ENCODE results near the gene ABHD11. TPM values are rescaled to one million over a fixed set of nuclear protein-coding genes. Genes with fewer than 3 reads are reported as not detected.
"Not testable (repeated sequence)": the region's sequence is repeated elsewhere in the genome, so short reads cannot be mapped to it uniquely, and the experiment has no call there.

Gene ABHD11
- total RNA-seq, 1 experiment from 2014 or later, result 37.7 TPM

- no peak for DNase-seq (ENCODE audit: low spot score)
Measured at GRCh38 chr7:73742753-73743641, 4.4 kb upstream of the ABHD11 start.

DNA sequence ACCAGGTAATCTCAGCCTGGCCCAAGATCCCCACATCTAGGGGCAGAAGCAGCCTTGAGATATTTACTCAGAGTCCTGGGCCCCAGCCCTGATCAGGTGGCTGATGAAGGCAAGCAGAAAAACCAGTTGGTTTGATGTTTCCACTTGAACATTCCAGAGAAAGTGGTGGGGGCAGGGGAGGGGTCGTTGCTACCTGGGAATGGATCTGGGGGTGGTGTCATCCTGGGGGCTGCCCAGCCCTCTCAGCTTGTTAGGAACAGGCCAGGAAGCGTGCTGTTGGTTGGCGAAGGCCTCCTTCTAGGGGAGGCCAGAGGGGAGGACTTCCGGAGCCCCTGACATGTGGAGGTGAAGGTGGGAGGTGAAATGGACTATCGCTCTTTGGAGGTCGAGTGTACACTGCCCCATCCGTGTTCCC, 3.7 kb upstream of the ABHD11 start:
- no peak for DNase-seq (ENCODE audit: low spot score)

DNA sequence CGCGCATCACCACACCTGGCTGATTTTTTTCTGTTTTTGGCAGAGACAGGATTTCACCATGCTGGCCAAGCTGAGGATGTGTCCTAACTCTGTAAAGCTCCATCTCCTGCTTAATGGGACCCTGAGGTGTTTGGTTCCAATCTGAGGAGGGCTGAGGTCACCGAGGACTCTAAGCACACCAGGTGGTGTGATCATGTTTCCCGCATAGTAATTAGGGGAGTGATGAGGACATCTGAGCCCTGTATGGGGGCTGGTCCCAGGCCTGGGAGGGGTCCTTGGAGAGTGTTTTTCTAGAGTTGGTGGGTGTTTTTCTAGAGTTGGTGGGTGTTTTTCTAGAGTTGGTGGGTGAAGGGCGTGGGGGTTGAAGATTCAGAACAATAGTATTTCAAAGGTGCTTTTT, 3.0 kb upstream of the ABHD11 start:
- DNase-seq (ENCODE audit: low spot score), result no peak

GRCh38 chr7:73740771-73741170, 2.2 kb upstream of the ABHD11 start:
- no peak for DNase-seq (ENCODE audit: low spot score)

DNA sequence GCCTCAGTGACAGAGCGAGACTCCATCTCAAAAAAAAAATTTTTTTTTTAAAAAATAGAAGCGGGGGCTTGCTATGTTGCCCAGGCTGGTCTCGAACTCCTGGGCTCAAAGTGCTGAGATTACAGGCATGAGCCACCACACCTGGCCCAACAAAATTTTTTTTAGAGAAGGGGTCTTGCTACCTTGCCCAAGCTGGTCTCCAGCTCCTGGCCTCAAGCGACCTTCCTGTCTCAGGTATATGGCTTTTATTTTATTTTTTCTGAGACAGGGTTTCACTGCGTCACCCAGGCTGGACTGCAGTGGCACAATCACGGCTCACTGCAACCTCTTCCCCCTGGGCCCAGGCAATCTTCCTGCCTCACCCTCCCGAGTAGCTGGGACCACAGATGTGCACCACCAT, 1.6 kb upstream of the ABHD11 start:
- no peak for DNase-seq (ENCODE audit: low spot score)

DNA sequence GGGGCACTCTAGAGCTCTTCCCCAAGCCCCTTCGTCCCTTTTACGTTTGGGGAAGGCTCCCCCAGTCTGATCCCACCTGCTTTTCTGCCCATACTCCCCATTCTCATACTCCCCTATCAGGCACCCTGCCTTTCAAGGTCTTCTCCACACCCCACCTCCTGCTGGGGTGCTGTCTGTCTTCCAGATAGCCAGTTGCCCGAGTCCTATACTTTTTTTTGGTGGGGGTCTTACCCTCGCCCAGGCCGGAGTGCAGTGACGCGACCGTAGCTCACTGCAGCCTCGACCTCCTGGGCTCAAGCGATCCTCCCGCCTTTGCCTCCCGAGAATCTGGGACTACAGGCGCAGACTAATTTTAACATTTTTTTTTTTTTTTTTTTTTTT, 775 bp upstream of the ABHD11 start:
- no peak for DNase-seq (ENCODE audit: low spot score)

DNA sequence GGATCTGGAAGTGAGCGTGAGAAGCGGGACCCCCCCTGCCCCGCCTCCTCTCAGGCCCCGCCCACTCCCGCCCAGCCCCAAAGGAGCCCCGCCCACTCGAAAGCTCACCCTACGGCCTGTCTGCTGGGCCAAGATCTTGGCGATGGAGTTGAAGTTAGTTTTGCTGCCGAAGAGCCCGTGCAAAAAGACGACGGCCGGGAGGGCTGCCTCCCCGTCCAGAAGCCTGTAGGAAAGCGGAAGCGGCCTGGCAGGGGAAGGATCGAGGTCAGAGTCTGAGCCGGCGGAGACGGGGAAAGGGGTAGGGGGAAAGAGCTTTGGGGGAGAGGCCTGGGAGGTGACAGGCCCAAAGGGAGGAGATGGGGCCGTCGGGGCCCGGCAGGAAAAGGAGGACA, 386 bp downstream of the ABHD11 start:
- DNase-seq (ENCODE audit: low spot score), result no peak

- no peak for DNase-seq (ENCODE audit: low spot score)
Measured at GRCh38 chr7:73737491-73738219, 947 bp downstream of the ABHD11 start.

DNA sequence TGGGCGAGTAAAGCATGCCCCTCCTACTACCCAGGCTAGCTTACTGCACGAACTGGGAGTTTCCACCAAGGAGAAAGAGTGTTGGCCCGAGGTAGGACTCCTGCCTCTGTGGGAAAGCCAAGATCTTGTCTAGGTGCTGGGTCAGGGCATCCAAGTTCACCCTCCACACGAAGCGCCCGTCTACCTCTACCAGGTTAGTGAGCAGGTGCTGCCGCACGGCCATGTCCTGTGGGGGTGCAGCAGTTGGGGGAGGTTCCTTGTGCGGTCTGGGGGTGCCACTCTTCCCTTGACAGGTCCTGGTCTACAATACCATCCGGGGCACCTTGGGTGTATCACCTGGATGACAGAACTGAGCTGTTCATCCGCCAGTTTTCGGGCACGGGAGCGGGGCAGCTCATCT, 1.7 kb downstream of the ABHD11 start:
- DNase-seq (ENCODE audit: low spot score), result no peak

DNA sequence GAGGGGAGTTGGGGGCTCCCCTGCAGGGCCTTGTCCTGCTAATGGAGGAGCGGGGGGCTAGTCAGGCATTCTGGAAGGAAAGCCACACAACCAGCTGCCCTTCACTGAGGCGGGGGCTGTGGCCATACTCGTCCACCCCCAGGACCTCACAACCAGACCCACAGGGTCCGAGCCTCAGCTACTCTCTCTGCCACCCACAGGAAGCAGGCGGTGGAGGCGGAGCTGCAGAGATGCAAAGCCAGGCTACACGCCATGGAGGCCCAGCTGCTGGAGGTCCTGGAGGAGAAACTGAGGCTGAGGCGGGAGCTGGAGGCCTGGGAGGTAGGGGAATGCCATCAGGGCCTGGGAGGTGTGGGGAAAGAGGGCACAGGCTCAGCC, 3.1 kb downstream of the ABHD11 start:
- no peak for DNase-seq (ENCODE audit: low spot score)

- DNase-seq (ENCODE audit: low spot score), result peak; percentile 98
Measured at GRCh38 chr7:73734619-73735527, 3.7 kb downstream of the ABHD11 start.

GRCh38 chr7:73732397-73732796, 6.2 kb downstream of the ABHD11 start:
- no peak for DNase-seq (ENCODE audit: low spot score)

DNA sequence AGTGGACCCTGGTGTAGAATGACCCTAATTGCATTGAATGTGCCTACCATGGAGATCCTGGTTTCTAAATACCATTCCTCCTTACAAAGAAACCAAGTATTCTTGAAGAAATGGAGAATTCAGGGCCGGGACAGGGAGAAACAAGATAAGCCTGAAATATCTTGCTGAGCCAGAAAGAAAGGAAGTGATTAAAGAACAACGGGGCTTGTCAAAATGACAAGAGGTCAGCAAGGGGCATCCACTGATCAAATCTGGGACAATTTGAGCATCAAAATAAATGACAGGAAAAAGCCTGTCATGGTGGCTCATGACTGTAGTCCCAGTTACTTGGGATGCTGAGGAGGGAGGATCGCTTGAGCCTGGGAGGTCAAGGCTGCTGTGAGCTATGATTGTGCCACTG, 8.1 kb downstream of the ABHD11 start:
- no peak for DNase-seq (ENCODE audit: low spot score)

- DNase-seq (ENCODE audit: low spot score), result peak; percentile 9
Measured at GRCh38 chr7:73728551-73728950, 10.1 kb downstream of the ABHD11 start.

- DNase-seq (ENCODE audit: low spot score), result no peak
Measured at GRCh38 chr7:73727952-73728351, 10.7 kb downstream of the ABHD11 start.

- DNase-seq (ENCODE audit: low spot score), result no peak
Measured at GRCh38 chr7:73726083-73726466, 12.5 kb downstream of the ABHD11 start.

GRCh38 chr7:73723813-73724212, 14.8 kb downstream of the ABHD11 start:
- no peak for DNase-seq (ENCODE audit: low spot score)

DNA sequence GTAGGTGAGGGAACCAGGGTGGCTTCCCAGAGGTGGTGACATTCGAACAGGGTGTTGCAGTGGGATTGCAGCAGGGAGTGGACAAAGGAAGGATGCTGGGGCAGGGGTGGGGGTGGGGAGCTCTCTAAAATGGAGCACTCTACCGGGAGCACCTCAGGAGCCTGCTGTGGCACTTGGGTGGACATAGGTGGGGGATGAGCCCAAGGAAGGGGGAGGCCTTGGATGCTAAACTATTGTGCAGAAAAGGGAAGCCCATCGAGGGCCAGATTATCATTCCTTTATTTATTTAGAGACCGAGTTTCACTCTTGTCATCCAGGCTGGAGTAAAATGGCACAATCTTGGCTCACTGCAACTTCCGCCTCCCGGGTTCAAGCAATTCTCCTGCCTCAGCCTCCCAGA, 15.8 kb downstream of the ABHD11 start:
- DNase-seq (ENCODE audit: low spot score), result no peak

DNA sequence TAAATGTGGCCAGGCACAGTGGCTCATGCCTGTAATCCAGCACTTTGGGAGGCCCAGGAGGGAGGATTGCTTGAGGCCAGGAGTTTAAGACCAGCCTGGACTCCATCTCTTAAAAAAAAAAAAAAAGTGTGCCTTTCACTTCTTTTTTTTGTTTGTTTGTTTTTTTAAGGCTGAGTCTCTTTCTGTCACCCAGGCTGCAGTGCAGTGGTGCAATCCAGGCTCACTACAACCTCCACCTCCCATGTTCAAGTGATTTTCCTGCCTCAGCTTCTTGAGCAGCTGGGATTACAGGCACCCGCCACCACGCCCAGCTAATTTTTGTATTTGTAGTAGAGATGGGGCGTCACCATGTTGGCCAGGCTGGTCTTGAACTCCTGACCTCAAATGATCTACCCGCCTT, 16.4 kb downstream of the ABHD11 start:
- DNase-seq (ENCODE audit: low spot score), result peak; percentile 67

DNA sequence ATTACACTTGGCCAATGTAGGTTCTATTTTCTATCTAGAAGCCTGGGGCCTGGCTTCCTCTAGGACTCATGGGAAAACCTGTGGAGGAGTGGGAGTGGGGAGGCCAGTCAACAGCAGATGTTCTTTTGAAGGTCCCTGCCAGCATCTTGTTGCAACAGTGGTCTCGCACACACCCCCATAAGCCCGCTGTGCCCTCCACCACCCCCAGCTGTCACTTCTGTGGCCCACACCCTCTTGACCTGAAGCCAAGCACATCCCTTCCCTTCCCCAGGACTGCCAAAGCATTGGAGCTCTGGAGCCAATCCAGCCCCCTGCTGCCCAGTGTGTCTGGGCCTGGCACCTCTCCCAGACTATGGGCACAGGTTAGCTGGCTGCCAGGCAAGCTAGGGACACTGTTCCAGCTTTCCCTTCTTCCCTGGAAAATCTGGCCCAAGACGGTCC, 17.2 kb downstream of the ABHD11 start:
- DNase-seq (ENCODE audit: low spot score), result peak; percentile 94

DNA sequence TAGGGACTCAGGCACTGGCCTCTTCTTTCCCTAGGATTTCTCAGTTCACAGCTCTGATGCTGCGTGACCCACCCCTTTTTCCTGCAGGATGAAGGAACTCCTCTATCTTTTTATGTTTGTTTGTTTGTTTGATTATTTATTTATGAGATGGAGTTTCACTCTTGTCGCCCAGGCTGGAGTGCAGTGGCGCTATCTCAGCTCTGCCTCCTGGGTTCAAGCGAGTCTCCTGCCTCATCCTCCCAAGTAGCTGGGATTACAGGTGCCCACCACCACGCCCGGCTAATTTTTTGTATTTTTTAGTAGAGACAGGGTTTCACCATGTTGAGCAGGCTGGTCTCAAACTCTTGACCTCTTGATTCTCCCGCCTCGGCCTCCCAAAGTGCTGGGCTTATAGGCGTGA, 18.2 kb downstream of the ABHD11 start:
- DNase-seq (ENCODE audit: low spot score), result not testable (repeated sequence)

DNA sequence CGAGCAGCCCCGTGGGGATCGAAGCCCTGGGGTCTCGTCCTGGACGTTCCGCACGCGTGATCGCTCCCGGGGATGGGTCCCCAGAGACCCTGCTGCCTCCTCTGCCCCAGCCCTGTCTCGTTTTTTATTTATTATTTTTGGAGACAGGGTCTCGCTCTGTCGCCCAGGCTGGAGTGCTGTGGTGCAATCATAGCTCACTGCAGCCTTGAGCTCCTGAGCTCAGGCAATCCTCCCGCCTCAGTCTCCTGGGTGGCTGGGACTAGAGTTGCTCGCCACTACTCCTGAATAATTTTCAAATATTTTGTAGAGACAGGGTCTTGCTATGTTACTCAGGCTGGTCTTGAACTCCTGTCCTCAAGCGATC, 18.8 kb downstream of the ABHD11 start:
- no peak for DNase-seq (ENCODE audit: low spot score)
